ENCODE measurements around the gene NRXN2.
A peak's percentile ranks its signal among the peaks of the same experiment; 100 is the strongest.

The NRXN2 gene

DNA sequence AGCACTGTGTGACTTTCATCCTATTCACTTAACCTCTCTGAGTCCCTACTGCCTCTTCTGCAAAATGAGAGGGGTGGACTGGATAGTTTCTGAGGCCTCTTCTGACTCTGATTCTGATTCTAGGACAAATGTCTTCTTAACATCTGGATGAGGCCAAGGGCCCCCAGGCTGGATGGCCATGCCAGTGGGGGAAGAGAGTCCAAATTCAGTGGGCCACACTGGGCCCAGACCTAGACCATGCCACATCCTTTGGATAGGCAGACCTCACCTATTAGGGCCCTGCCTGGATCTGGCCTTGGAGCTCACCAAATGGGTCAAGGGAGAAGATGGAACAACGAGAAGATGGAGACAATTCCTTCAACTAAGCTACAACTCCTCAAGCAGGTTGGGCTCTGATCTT lies 24.6 kb downstream of the NRXN2 start:
- DNase-seq (ENCODE audit: low spot score) = no peak

DNA sequence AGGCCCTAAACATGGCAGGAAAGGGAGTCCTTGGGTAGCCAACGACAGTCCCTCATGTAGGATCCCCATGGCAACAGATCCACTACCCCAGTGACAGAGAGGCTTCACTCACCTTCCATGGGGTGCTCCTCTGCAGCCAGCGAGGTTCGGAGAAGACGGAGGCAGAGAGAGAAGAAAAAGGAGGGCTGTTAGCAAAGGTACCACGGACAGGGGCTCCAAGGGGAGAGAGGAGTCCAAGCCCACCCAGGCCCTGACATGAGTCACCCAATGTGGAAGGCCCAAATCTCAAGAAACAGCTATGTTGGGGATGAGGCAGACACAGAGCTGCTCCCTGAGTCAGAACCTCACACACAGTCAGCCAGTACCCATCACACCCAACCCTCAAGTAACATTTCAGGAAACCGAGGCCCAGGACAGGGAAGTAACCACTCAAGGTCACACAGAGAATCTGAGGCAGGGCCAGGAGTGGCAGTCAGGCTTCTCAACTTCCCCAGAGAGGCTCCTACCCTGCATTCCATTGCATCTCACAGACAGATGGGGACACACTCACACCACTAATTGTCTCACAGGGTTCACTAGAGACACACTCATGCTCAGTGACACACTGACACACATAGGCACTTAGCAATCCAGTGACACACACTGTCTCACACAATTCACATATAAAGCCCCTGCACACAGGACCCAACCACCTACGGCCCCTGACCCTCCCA lies 25.2 kb downstream of the NRXN2 start:
- DNase-seq (ENCODE audit: low spot score) = no peak

DNA sequence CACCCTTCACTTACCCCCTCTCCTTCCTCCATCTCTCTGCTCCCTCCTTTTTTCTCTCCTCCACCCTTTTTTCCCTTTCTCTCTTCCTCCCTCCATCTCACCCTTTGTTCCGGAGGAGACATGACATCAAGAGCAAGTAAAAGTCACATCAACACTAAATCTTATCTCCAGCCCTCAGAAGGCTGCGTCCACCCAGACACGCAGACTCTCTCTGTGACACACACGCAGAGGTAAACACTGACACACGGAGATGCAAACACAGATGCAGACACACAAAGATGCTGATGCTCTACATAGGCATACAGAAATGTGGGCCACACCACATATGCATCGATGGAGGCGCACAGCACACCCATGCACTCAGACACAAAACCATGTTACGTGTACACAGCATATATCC lies 27.0 kb downstream of the NRXN2 start:
- DNase-seq (ENCODE audit: low spot score) = no peak

DNA sequence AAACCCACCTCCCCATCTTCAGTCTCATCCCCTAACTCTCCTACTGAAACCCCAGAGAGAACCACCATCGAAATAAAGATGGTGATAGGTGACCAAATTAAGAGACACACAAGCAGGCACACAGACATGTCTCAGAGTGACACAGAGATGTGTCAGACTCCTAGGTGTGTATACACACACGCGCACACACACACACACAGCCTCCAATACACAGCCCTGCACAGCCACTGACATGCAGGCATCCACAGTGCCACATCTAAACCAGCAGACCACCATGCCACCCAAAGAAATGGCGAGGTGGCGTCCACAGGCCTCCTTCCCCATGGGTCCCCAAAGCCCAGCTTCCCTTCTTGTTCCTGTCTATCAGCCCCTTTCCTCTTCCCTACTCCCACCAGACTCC lies 27.4 kb downstream of the NRXN2 start:
- DNase-seq (ENCODE audit: low spot score) = no peak

DNA sequence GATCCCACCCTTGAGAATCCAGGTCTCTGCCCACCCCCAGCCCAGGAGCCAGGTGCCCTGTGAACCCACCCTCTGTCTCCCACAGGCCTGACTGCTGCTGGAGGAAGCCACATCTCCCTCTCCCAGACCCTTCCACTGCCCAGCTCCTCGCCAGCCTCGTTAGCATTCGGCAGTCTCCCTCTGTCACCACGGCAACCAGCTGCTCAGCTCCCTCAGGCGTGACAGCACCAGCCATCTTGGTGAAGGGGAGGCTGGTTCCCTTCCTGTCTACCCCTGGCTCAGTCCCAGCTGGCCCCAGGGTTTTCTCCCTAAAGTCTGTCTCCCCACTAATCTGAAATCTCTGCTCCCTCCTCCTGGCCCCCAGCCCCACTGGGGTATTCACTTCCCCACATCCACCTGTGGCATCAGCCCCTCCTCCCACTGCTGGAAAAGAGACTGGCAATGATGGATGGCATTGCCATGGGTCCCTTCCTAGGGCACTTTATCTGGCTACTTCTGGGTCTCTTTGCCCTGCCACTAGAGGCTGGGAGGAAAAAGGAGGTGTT lies 28.1 kb downstream of the NRXN2 start:
- DNase-seq (ENCODE audit: low spot score) = peak; percentile 78

DNA sequence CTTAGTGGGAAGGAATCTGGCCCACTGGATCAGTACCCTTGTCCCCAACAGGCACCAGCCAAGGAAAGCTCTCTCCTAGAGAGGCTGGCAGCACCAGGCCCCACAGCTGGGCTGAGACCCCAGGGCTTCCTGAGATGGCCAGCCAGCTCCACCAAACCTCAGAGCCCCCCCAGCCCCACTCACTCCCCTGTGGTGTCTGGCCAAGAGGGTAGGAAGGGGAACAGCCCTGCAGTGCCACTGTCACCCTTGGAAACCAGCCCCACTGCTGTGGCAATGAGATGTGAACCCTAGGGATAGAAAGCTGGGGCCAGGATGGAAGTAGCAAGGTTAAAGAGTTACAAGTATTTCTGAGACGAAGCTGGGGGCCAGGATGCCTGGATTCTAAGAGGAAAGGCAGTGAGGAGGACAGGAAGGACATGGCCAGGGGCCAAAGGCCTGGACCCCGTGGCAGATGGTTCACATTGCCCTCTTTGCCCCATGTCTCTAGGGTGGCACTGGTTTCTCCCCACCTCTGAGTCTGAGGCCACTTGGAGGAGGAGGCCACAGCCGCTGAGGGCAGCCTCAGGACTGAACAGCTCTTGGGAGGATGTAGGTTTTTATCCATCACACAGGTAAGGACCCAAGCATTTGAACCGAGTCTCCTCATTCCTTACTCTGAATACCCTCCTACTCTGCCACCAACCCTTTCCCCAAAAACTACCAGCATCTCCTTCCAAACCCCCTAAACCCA lies 28.8 kb downstream of the NRXN2 start:
- DNase-seq (ENCODE audit: low spot score) = no peak

DNA sequence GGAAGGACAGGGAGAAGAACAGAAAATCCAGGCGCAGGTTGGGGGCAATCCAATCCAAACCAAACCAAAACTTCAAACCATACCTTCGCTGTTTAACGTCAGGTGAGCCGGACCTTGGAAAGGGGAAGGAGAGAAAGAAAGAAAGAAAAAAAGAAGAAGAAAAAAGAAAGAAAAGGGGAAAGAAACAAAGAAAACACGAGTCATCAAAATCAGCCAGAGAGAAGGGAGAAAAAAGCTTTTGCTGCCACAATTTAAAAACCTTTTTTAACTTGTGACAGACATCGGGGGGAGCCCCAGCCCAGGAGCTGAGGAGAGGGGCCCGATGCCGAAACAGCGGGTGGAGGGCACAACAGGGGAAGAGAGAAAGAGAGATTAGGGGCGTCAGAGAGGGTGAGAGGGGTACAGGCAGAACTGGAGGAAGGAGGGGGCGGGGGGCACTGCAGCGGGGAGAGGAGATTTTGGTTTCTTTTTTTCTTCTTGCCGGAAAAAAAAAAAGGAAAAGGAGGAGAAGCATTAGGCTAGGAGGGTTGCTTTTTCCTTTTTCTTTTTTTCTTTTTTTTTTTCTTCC lies 30.1 kb downstream of the NRXN2 start:
- DNase-seq (ENCODE audit: low spot score) = no peak

DNA sequence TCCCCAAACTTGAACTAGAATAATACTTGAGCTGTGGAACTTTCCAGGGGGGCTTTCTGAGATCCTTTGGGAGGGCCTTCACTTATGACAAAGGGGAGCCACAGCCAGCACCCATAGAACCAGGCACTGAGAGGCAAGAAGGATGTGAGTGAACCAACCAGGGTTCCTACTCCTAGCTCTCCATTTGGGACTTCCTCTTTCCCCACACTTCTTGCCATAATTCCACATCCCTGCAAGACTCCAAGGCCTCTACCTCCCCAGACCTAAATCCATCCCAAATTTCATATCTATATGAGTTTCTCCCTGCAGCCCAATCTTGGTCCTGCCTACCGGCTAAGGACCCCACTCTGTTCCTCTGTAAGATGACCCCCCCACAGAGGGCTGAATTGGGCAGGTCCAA lies 31.5 kb downstream of the NRXN2 start:
- DNase-seq (ENCODE audit: low spot score) = no peak

DNA sequence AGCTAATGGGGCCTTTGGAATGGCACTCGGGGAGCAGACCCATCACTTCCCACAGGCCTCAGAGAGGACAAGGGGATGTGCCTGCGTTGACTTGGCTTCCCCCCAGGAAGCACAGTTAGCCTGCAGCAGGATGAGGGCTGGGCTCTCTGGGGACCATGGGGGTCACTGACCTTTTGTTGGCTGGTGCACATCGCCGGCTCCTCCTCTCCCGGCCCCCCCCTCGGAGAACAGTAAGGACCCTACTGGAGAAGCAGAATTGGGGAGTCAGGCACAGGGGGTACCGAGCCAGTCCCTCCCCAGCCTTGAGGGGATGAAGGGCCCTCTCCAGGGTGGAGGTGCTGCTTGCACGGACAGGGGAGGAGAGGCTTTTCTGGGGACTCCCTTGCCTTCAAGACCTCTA lies 32.8 kb downstream of the NRXN2 start:
- DNase-seq (ENCODE audit: low spot score) = no peak

DNA sequence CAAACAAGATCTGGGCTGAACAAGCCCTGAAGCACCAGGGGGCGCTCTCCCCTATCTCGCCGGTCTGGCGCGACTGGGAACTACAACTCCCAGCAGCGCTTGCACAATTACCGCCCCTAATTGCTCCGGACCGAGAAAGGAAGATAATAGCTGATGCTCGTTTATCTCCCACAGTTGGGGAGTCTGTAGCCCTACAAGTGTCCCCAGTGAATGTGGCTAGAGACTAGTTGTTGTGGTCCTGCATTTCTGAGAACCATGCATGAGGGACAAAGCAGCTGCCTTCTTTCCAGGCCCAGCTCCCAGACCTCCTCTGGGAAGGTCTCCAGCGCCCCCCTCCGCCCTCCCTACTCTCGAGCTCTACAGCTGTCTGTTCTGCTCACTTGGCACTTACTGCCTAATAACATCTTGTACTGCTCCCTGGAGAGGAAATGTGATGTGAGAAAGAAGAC lies 34.4 kb downstream of the NRXN2 start:
- DNase-seq (ENCODE audit: low spot score) = peak; percentile 97

DNA sequence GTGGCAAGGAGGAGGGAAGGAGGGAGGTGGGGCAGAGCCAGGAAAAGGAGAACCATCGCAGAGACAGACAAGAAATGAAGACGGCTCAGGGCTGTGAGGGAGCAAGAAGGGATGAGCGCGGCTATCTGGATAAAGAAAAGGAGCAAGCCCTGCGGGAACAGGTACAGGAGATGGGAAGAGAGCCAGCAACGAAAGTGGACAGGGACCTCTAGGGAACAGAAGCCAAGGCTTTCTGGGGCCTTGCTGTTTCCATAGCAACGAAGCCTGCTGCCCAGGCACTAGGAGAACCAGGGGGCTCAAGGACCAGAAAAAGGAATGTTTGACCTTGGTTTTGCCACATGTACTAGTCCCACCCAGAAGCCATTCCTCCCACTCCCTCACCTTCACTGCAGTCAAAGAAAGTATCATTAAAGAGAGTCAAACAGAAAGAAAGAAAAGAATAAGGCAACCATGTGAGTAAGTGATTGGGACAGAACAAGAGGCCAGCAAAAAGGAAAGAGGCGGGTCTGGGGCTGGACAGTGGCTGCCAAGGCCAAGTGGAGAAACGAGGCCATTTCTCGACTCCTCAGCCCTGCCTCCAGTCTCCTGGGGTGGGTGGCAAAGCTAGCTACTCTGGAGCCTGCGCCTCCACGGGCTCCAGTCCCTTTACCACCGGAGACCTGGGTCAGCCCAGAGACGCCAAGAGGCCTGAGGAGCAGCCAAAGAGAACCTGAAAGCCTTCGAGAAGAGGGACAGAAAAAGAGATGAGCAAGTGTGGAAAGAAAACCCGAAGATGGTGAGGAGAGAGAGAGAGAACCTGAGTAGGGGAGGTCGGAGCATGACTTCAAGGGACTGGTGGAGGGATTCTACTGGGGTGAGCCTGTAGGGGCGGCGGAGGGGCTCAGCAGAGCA lies 35.1 kb downstream of the NRXN2 start:
- no peak for DNase-seq (ENCODE audit: low spot score)

DNA sequence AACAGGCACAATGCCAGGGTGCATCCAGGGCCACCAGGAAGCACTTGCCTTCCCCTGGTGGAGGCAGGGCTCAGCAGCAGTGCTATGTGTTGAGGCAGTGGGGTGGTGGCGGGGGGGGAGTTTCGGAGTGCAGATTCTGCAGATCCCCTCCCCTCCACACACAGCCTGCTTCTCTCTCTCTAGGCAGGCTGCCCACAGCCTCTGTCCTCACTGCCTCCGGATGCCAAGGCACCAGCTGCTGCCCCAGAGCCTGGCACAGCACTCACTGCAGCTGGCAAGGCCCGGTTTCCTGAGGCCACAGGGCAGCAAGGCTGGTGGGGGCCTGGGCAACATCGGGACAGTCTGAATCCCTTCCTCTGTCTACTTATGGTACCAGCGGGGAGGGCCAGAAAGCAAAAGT lies 35.8 kb downstream of the NRXN2 start:
- DNase-seq (ENCODE audit: low spot score) = no peak

DNA sequence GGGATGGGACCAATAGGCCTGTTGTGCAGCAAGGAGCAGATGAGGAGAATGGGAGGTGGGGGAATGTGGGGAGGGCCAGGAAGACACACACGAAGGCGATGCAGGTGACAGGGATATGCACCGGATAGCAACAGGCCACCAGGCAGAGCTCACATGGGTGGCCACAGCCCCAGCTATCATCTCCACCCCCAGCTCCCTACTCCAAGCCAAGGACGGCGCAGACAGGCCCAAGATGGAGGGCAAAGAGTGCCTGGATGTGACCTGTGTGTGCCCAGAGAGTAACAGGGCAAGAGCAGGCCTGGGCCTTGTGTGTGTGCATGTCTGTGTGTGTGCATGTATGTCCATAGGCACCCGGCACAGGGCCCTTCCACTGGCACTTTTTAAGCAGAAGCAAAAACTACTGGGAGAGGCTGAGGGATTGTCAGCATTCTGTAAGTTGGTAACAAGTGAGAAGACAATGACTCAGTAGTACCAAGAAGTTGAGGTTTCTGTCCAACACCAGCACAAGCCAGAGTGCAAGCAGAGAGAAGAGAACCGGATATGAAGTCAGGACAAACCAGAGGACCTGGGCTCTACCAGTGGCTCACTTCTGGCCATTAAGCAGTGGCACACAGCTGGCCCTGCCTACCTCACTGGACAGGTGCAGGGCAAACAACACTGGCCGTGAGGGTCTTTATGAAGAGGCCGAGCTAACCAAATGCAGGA lies 36.4 kb downstream of the NRXN2 start:
- no peak for DNase-seq (ENCODE audit: low spot score)

DNA sequence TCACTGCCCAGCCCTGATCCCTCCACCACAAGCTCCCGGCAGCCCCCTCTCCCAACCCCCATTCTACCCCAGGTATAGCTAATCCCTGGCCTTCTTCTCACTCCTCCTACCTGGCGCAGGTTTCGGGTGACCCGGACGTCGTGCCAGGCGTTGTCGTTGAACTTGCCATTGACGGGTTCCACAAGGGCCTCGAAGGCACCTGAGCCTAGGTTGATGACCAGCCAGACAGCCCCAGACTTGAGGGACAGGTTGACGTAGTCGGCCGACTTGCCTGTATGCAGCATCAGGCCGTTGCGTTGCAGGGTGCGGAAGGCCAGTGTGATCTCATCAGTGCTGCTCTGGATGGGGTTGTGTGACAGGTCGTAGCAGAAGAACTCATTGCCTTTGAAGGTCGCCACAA lies 37.5 kb downstream of the NRXN2 start:
- DNase-seq (ENCODE audit: low spot score) = no peak

DNA sequence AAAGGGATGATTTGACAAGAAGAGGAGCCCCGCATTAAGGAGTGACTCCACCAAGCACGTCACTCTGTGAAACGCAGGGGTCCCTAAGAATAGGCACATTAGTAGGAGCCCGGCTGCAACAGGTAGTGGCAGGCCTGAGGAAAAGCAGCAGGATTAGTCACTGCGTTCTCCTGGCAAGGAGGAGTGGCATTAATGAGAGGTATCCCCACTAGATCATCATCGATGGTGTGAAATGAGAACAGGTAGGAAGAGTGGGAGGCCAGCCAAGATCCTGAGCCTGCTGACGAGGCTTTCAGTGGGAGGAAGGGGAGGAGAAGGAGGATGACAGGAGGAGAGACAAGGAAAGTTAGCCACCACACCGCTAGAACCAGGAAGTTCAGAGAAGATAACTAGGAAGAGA lies 38.6 kb downstream of the NRXN2 start:
- DNase-seq (ENCODE audit: low spot score) = no peak

DNA sequence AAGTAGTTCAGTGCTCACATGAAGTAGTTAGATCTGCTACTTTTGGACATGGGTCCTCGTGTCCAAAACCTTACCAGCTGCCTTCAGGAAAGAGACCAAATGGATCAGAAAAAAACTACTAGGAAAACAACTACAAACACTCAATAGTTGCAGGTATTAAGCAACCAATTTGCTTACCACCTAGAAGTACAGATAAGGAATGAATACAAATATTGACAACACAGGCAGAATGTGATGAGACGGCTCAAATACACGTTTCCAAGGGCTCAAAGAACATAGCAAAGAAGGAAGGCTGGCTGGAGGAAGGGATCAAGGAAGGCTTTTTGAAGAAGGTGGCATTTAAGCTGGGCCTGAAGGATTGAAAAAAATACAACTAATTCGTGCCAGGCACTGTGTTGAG lies 41.8 kb downstream of the NRXN2 start:
- no peak for DNase-seq (ENCODE audit: low spot score)

DNA sequence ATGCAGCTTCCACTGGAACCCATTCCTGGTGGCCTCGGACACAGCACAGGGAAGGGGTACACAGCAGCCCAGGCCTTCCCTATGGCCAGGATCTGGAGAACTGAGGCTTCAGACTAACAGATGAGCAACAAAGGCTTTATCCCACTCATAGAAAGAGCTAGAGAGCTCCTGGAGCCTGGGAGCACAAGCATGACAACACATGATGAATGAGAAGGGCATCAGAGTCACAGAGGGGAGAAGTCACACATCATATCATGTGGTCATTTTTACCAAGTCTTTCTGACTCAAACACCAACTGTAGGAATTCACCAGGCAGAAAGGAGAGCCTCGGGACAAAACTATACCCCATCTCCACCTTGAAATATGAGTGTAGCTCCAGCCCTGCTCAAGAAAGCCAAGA lies 43.2 kb downstream of the NRXN2 start:
- no peak for DNase-seq (ENCODE audit: low spot score)

DNA sequence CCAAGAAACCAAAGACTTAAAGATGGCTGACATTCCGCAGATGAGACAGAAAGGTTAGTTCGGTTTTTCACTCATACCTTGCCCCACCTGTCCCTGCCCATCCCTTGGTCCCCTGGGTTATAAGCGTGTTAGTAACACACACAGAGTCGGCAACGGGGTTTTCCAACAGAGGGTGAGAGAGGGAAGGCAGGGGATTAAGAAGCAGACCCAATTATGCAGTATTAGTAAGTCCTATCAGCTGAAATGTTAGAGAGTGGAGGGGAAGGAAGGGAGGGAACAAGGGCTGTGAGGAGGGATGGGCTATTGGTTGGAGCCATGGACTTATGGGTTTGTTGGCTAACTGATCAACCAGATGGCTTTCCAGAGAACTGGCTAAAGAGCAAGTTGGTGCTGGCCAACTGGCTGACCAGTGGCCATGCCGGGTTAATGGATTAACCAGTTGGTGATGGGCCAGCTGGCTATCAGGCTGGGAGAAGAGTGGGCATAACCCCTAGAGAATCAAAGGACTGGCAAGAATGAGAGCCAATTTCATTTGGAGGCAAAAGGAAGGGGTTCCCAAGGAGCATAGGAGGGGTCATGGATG lies 45.5 kb downstream of the NRXN2 start:
- DNase-seq (ENCODE audit: low spot score) = no peak

DNA sequence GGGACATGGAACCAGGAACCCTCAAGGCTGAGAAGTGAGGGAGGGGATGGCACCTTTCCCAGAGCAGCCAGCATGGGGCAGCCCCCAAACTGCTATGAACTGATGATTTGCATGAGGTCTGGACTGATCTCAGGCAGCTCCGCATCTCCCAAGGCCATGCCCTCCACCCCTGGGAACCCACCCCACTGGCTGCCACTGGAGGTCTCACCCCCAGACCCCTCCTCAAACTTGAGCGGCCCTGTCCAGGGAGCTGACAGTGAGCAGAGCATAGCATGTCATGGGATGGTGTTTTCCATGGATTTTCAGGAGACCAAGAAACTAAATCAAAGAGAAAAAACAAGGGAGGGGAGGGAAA lies 46.8 kb downstream of the NRXN2 start:
- DNase-seq (ENCODE audit: low spot score) = no peak

DNA sequence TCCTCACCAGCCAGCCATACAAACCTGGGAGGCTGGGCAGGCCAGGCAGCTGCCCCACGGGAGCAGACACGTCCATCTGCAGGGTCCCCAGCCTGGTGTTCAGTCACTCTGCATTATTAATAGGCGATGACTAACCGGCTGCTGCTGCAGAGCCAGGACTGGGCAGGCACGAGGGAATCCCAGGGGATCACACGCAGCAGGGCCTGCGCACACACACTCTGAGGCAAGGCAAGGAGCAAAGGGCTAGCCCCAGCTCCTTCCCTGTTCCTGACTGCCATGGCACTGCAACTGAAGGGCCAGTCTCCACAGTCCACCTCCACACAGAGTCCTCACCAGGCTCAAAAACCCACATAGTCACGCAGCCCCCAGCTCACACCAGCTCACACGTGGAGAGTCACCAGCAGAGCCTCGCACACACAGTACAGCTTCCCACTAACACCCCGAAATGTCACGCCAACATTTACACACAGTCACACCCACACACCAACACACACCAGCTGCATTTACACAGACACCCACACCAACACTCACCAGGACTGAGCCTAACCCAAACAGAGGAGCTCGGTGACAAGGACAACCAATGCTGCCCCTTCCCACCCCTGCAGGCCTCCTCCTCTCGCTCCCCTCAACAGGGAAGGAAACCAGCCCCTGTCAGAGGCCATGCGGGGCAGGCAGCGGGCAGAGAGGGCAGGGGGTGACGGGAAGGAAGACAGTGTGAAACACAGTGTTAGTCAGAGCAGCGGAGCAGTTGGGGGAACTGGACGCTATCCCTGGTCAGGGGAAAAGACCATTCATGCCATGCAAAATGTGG lies 47.3 kb downstream of the NRXN2 start:
- no peak for DNase-seq (ENCODE audit: low spot score)
